Adrenal gland (tissue), 5 donors: ENCODE measurements around the gene TP53AIP1.

Experiments
- CTCF ChIP-seq, 6 experiments: fragments of 450-650 bp in 4 of 6; fragments of 200-600 bp in 2 of 6; sonication (generic) in 1 of 6; IDR thresholded peaks; 1 replicate in 5 of 6; 2 replicates in 1 of 6; pipeline versions ENCODE4 v1.5.1 to v1.8.0; 2016 to 2021; ENCODE audit warnings: antibody characterized with exemption in 6 of 6, mild to moderate bottlenecking in 2 of 6, moderate library complexity in 1 of 6
- POLR2A ChIP-seq, 2 donors: fragments of 450-650 bp; IDR thresholded peaks; one replicate each; pipeline ENCODE4 v1.6.1; 2017; ENCODE audit warnings: antibody characterized with exemption in 2 of 2, mild to moderate bottlenecking in 2 of 2, moderate library complexity in 1 of 2
- donor health status: DM: no; HTN: no; CAD: no.

- no peak for TF ChIP-seq CTCF (IDR thresholded peaks at IDR 0.05)
- no peak for TF ChIP-seq POLR2A (IDR thresholded peaks at IDR 0.05)
Measured at GRCh38 chr11:128962896-128963295, 20.2 kb upstream of the TP53AIP1 start.
